Activated B cell treated with CpG ODN at 0.5 μM for 24 hours (primary cell): ENCODE data around the gene DNAJC11. TPM values are rescaled to one million over a fixed set of nuclear protein-coding genes. Genes with fewer than 3 reads are reported as not detected.

Source experiments
- ATAC-seq: fragments of 200-7000 bp; cut with Tn5 transposase; one replicate; pipeline ENCODE4 v1.10.0; 2021; ENCODE audit warnings: low read depth, mild to moderate bottlenecking, moderate library complexity
- CTCF ChIA-PET: fragments of 350-600 bp; sonication (Branson Sonifier 250); formaldehyde crosslinking; loops from one replicate; lab custom pipeline; 2021; ENCODE audit warnings: antibody characterized with exemption; lab: Charles Lee
- POLR2A ChIA-PET: fragments of 350-600 bp; sonication (Branson Sonifier 250); formaldehyde crosslinking; loops from one replicate; lab custom pipeline; 2021; ENCODE audit warnings: antibody characterized with exemption; lab: Charles Lee
- DNase-seq: peaks from one replicate; pipeline ENCODE4 v3.0.0; 2022
- H3K27ac Mint-ChIP-seq: one replicate; pipeline ENCODE4 v1.8.0; 2020; ENCODE audit warnings: mixed read lengths
- H3K27me3 Mint-ChIP-seq: one replicate; pipeline ENCODE4 v1.8.0; 2021; ENCODE audit warnings: mixed read lengths
- H3K36me3 Mint-ChIP-seq: one replicate; pipeline ENCODE4 v1.8.0; 2021; ENCODE audit warnings: low read depth, mixed read lengths
- H3K4me1 Mint-ChIP-seq: one replicate; pipeline ENCODE4 v1.8.0; 2021; ENCODE audit warnings: mixed read lengths
- H3K4me3 Mint-ChIP-seq: one replicate; pipeline ENCODE4 v1.8.0; 2020; ENCODE audit warnings: mild to moderate bottlenecking, mixed read lengths
- H3K9me3 Mint-ChIP-seq: one replicate; pipeline ENCODE4 v1.8.0; 2020; ENCODE audit warnings: mixed read lengths
- intact Hi-C: fragments of 100-400 bp; cut with micrococcal nuclease; formaldehyde crosslinking; loops from one replicate; pipeline ENCODE4 v1.15.1; 2024
- total RNA-seq: library from RNA; stranded (reverse); gene quantifications from 2 replicates; pipeline ENCODE4 v1.2.3, GENCODE V29; 2022
- TF ChIP-seq, protein P1 (sequence below): fragments of 200-600 bp; IDR thresholded peaks from one replicate; pipeline ENCODE4 v1.8.0; 2022; ENCODE audit warnings: antibody characterized with exemption, mild to moderate bottlenecking

The DNAJC11 gene
- total RNA-seq, 1 donor from 2014 or later = 65.6 TPM

DNA sequence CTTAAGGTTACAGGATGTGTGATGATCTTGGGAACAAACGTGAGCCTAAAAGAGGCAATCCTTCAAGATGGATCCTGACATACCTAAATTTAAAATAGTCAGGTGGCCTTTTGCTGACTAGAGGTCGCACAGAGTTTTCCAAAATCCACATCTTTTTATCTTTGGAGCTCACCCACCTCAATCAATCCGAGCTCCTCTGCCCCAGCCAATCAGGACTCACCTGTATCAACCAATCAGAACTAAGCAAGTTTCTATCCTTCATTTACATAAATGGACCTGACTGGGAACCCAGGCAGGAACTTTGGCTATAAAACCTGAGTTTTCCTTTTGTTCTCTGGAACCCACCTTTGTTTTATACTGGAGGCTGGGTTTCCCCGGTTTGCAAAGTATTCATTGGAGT is 16.2 kb downstream of the DNAJC11 start:
- no peak overlapping the region for H3K27ac Mint-ChIP-seq
- ATAC-seq (no peak), DNase-seq (no peak)
- intact Hi-C loops = no loop called here
- ChIA-PET POLR2A (no interaction called here), CTCF (no interaction called here)
- H3K27me3 Mint-ChIP-seq = no peaks in the 10 kb centered on the region
- no peaks in the 10 kb centered on the region for H3K4me1 Mint-ChIP-seq
- H3K4me3 Mint-ChIP-seq = no peak overlapping the region
- no peaks in the 10 kb centered on the region for H3K9me3 Mint-ChIP-seq
- H3K36me3 Mint-ChIP-seq = peaks cover 12% of the 10 kb centered on the region
- TF ChIP-seq, protein P1, sequence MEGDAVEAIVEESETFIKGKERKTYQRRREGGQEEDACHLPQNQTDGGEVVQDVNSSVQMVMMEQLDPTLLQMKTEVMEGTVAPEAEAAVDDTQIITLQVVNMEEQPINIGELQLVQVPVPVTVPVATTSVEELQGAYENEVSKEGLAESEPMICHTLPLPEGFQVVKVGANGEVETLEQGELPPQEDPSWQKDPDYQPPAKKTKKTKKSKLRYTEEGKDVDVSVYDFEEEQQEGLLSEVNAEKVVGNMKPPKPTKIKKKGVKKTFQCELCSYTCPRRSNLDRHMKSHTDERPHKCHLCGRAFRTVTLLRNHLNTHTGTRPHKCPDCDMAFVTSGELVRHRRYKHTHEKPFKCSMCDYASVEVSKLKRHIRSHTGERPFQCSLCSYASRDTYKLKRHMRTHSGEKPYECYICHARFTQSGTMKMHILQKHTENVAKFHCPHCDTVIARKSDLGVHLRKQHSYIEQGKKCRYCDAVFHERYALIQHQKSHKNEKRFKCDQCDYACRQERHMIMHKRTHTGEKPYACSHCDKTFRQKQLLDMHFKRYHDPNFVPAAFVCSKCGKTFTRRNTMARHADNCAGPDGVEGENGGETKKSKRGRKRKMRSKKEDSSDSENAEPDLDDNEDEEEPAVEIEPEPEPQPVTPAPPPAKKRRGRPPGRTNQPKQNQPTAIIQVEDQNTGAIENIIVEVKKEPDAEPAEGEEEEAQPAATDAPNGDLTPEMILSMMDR = no peak

DNA sequence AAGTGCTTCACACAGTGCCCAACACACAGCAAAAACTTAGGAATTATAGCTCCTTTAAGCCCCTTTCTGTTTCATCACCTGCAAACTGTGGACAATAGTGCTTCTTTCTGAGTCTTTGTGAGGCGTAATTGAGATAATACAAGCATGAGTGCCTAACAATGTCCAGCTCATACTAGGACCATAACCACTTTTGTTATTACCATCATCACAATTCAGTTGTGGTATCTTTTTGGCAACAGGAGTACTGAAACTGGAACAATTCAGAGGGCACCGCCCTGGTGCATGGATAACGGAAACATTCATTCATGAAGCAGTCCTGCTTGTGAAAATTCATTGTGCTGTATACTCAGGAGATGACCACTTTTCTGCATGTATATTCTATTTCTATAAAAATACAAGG is 18.2 kb downstream of the DNAJC11 start:
- no peaks in the 10 kb centered on the region for H3K27me3 Mint-ChIP-seq
- TF ChIP-seq, protein P1 = no peak
- intact Hi-C loops = no loop called here
- H3K36me3 Mint-ChIP-seq = peaks cover 28% of the 10 kb centered on the region
- DNase-seq (no peak), ATAC-seq (no peak)
- no peak overlapping the region for H3K27ac Mint-ChIP-seq
- no peak overlapping the region for H3K4me3 Mint-ChIP-seq
- ChIA-PET CTCF (no interaction called here), POLR2A (no interaction called here)
- no peaks in the 10 kb centered on the region for H3K4me1 Mint-ChIP-seq
- H3K9me3 Mint-ChIP-seq = no peaks in the 10 kb centered on the region

DNA sequence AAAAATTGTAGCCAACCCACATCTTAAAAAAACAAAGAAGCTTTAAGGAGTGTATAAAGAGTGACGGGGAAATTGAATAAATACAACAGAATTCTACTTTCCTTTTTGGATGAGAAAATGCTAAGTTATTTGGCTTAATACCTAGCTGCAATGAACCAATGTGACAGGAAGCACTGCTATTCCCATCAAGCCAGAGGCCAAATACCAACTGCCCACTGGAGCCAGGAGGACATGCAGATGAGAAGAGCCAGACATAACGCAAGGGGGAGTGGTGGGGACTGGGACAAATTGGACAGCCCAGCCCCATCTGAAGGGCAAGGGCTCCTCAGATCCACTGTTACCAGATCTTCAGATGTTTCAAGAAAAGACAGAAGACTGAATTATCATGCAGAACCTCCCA is 25.7 kb downstream of the DNAJC11 start:
- no peak for DNase-seq
- ChIA-PET POLR2A (no interaction called here), CTCF (no interaction called here)
- no peak overlapping the region for H3K27ac Mint-ChIP-seq
- intact Hi-C loops = no loop called here
- H3K4me1 Mint-ChIP-seq = no peaks in the 10 kb centered on the region
- H3K9me3 Mint-ChIP-seq = no peaks in the 10 kb centered on the region
- no peak overlapping the region for H3K4me3 Mint-ChIP-seq
- peaks cover 78% of the 10 kb centered on the region for H3K36me3 Mint-ChIP-seq
- no peaks in the 10 kb centered on the region for H3K27me3 Mint-ChIP-seq
- no peak for ATAC-seq
- TF ChIP-seq, protein P1 = no peak

DNA sequence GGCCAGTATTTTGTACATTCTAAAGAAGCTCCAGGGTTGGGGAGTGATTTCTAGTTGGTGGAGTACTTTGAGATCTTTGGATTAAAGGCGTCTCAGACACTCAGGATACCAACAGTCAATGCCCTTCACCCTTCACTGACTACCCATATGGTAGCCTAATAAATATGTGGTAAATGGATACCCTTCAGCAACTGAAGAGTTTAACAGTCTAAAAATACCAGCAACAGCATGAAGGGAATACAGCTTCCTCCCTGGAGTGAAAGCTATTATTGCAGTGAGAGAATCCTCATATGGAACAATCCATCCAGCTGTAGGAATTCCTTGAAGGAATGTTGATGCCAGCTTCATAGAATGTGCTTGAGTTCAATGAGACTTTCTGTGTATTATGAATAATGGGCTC is 26.8 kb downstream of the DNAJC11 start:
- H3K9me3 Mint-ChIP-seq = no peaks in the 10 kb centered on the region
- no peak overlapping the region for H3K27ac Mint-ChIP-seq
- TF ChIP-seq, protein P1 = no peak
- H3K4me3 Mint-ChIP-seq = no peak overlapping the region
- H3K27me3 Mint-ChIP-seq = no peaks in the 10 kb centered on the region
- no peak for DNase-seq
- H3K36me3 Mint-ChIP-seq = peaks cover 76% of the 10 kb centered on the region
- ATAC-seq = no peak
- ChIA-PET CTCF (no interaction called here), POLR2A (no interaction called here)
- no peaks in the 10 kb centered on the region for H3K4me1 Mint-ChIP-seq
- intact Hi-C loops = no loop called here

- CTCF ChIA-PET = no interaction called here
- TF ChIP-seq, protein P1 = no peak
- no peak for DNase-seq
- Mint-ChIP-seq H3K4me1 (no peaks in the 10 kb centered on the region), H3K9me3 (no peaks in the 10 kb centered on the region), H3K27me3 (no peaks in the 10 kb centered on the region), H3K36me3 (peaks cover 68% of the 10 kb centered on the region), H3K4me3 (no peak overlapping the region), H3K27ac (no peak overlapping the region)
- no peak for ATAC-seq
- POLR2A ChIA-PET = interaction anchor here (0.7 kb wide), 1 partner anchor 119 kb away, joined by 5 read pairs; the partner anchor contains the start of gene TAS1R1
- intact Hi-C loops = no loop called here
Measured at GRCh38 chr1:6673816-6674398, 27.7 kb downstream of the DNAJC11 start.
